ENCODE measurements around the gene DMD.

GRCh38 chrX:31847773-31848172 is 1363.6 kb downstream of the DMD start:
- TF ChIP-seq CTCF (IDR thresholded peaks at IDR 0.05; ENCODE audit: control extremely low read depth in 1 of 3, insufficient read depth in 1 of 3, low read depth in 1 of 3, low read length in 3 of 3), result no peak
- TF ChIP-seq TCF12 (IDR thresholded peaks at IDR 0.05; ENCODE audit: low read depth, low read length), result no peak
- no peak for TF ChIP-seq RAD21 (IDR thresholded peaks at IDR 0.05 in 1 of 2, conservative IDR thresholded peaks at IDR 0.05 in 1 of 2; ENCODE audit: low read depth in 2 of 2, low read length in 2 of 2)
- no peak for TF ChIP-seq POLR2A (IDR thresholded peaks at IDR 0.05; ENCODE audit: control extremely low read depth in 1 of 2, low read depth in 2 of 2, low read length in 2 of 2)
- TF ChIP-seq SIX5 (IDR thresholded peaks at IDR 0.05; ENCODE audit: low read depth, low read length), result no peak
- no peak for TF ChIP-seq HDAC2 (IDR thresholded peaks at IDR 0.05; ENCODE audit: borderline replicate concordance in 1 of 2, low read depth in 2 of 2, low read length in 2 of 2)
- no peak for TF ChIP-seq ATF2 (IDR thresholded peaks at IDR 0.05; ENCODE audit: low read length)
- no peak for TF ChIP-seq SAP30 (IDR thresholded peaks at IDR 0.05; ENCODE audit: insufficient read depth, insufficient replicate concordance, low read length)
- TF ChIP-seq ZNF274 (IDR thresholded peaks at IDR 0.05; ENCODE audit: borderline replicate concordance, extremely low read depth, low read length), result no peak
- TF ChIP-seq, protein P1, sequence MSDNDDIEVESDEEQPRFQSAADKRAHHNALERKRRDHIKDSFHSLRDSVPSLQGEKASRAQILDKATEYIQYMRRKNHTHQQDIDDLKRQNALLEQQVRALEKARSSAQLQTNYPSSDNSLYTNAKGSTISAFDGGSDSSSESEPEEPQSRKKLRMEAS (IDR thresholded peaks at IDR 0.05), result no peak
- no peak for TF ChIP-seq RFX5 (IDR thresholded peaks at IDR 0.05; ENCODE audit: borderline replicate concordance, low read depth, low read length)
- no peak for TF ChIP-seq ATF3 (IDR thresholded peaks at IDR 0.05; ENCODE audit: insufficient read depth, low read depth, low read length)

Measured in H1 (cell line).